A549 (cell line): ENCODE data around the gene ANP32E. TPM values are rescaled to one million over a fixed set of nuclear protein-coding genes. Genes with fewer than 3 reads are reported as not detected.

Source experiments
- ATAC-seq, 2 experiments: fragments of 200-7000 bp in 1 of 2; fragments of >200 bp in 1 of 2; cut with Nextera tagmentation in 1 of 2; cut with Tn5 transposase in 1 of 2; 3 replicates each; pipeline versions ENCODE4 v1.8.0 to v1.9.1; 2018 to 2020; ENCODE audit warnings: mild to moderate bottlenecking in 1 of 2, moderate library complexity in 1 of 2
- CTCF ChIA-PET: fragments of 300-600 bp; sonication (Branson Sonifier 250); formaldehyde crosslinking; extraction: SDS; loops from one replicate; lab custom pipeline; 2021; ENCODE audit warnings: antibody characterized with exemption, inconsistent platforms; lab: Yijun Ruan, JAX
- POLR2A ChIA-PET: fragments of 350-600 bp; formaldehyde crosslinking; extraction: SDS; loops from one replicate; lab custom pipeline; 2021; ENCODE audit warnings: antibody characterized with exemption, inconsistent platforms; lab: Yijun Ruan, JAX
- DNase-seq, 2 experiments: peaks; one replicate each; pipeline versions ENCODE4 v3.0.0 to v3.0.0-alpha.2; 2011 to 2016; ENCODE audit warnings: low read depth in 1 of 2, low spot score in 1 of 2
- FAIRE-seq: peaks from 2 replicates; lab custom pipeline; 2011; peaks lifted over from hg19 to GRCh38; lab: Jason Lieb, UNC
- H3K27ac ChIP-seq, 2 experiments: fragments of >200 bp; sonication (Bioruptor Twin); formaldehyde crosslinking; 3 replicates each; pipeline ENCODE4 v1.5.1; 2016 to 2017
- H3K4me1 ChIP-seq: fragments of >200 bp; sonication (Bioruptor Twin); formaldehyde crosslinking; 3 replicates; pipeline ENCODE4 v1.6.1; 2016
- H3K4me2 ChIP-seq: fragments of >200 bp; sonication (Bioruptor Twin); formaldehyde crosslinking; 3 replicates; pipeline ENCODE4 v1.6.1; 2016
- H3K4me3 ChIP-seq: fragments of >200 bp; sonication (Bioruptor Twin); formaldehyde crosslinking; 3 replicates; pipeline ENCODE4 v1.5.1; 2016
- H3K9me3 ChIP-seq: fragments of >200 bp; sonication (Bioruptor Twin); formaldehyde crosslinking; 3 replicates; pipeline ENCODE4 v1.6.1; 2016
- CBX8 ChIP-seq: fragments of 200-600 bp; sonication (generic); IDR thresholded peaks from 2 replicates; pipeline ENCODE4 v1.6.1; 2016
- CEBPB ChIP-seq, 2 experiments: fragments of >200 bp in 1 of 2; sonication (Bioruptor Twin) in 1 of 2; formaldehyde crosslinking in 1 of 2; IDR thresholded peaks; 2 replicates each; pipeline ENCODE4 v1.6.1; 2012 to 2016
- CHD2 ChIP-seq: fragments of 150-350 bp; IDR thresholded peaks from 2 replicates; pipeline ENCODE4 v1.6.1; 2014; ENCODE audit warnings: low read length; ENCODE audit not compliant: partially characterized antibody
- EHF ChIP-seq: fragments of 250-450 bp; sonication (Bioruptor Pico); IDR thresholded peaks from 2 replicates; pipeline ENCODE4 v1.5.0; 2020; ENCODE audit warnings: mild to moderate bottlenecking
- EHMT2 ChIP-seq: fragments of 200-600 bp; sonication (generic); IDR thresholded peaks from 2 replicates; pipeline ENCODE4 v1.6.1; 2016; ENCODE audit warnings: antibody characterized with exemption, low read depth, mild to moderate bottlenecking, moderate library complexity
- ELK1 ChIP-seq: fragments of 150-350 bp; IDR thresholded peaks from 2 replicates; pipeline ENCODE4 v1.6.1; 2014; ENCODE audit warnings: low read depth, mild to moderate bottlenecking, low read length
- EP300 ChIP-seq, 2 experiments: fragments of >200 bp; sonication (Bioruptor Twin); formaldehyde crosslinking; IDR thresholded peaks; 2 replicates in 1 of 2; 3 replicates in 1 of 2; pipeline ENCODE4 v1.6.1; 2016 to 2017
- ESRRA ChIP-seq: fragments of 150-350 bp; IDR thresholded peaks from 2 replicates; pipeline ENCODE4 v1.6.1; 2014; ENCODE audit warnings: mild to moderate bottlenecking, low read length, borderline replicate concordance
- FOXS1 ChIP-seq: fragments of 250-450 bp; sonication (Bioruptor Pico); IDR thresholded peaks from 2 replicates; pipeline ENCODE4 v1.5.0; 2020; ENCODE audit warnings: mild to moderate bottlenecking, moderate library complexity
- HOXB13 ChIP-seq: fragments of 250-450 bp; sonication (Bioruptor Pico); IDR thresholded peaks from 2 replicates; pipeline ENCODE4 v1.5.0; 2020; ENCODE audit warnings: low read depth, mild to moderate bottlenecking, moderate library complexity
- JUNB ChIP-seq: fragments of >200 bp; sonication (Bioruptor Twin); formaldehyde crosslinking; IDR thresholded peaks from 2 replicates; pipeline ENCODE4 v1.6.1; 2016
- KDM5A ChIP-seq: fragments of 200-600 bp; sonication (generic); IDR thresholded peaks from 2 replicates; pipeline ENCODE4 v1.6.1; 2016; ENCODE audit warnings: antibody characterized with exemption, mild to moderate bottlenecking
- MAX ChIP-seq: IDR thresholded peaks from 2 replicates; pipeline ENCODE4 v1.6.1; 2012
- MYC ChIP-seq: IDR thresholded peaks from 2 replicates; pipeline ENCODE4 v1.6.1; 2012; ENCODE audit warnings: mild to moderate bottlenecking, inconsistent platforms, low read length, improper control_type of control experiment, borderline replicate concordance
- NFE2L2 ChIP-seq: fragments of 150-350 bp; conservative IDR thresholded peaks from 2 replicates; pipeline ENCODE4 v1.6.1; 2014; ENCODE audit warnings: low read length
- NPAS2 ChIP-seq: fragments of 250-450 bp; sonication (Bioruptor Pico); IDR thresholded peaks from 2 replicates; pipeline ENCODE4 v1.8.0; 2022; ENCODE audit warnings: mild to moderate bottlenecking, moderate library complexity, borderline replicate concordance
- NR3C1 ChIP-seq: fragments of >200 bp; sonication (Bioruptor Twin); formaldehyde crosslinking; IDR thresholded peaks from 3 replicates; pipeline ENCODE4 v1.6.1; 2017
- POLR2A ChIP-seq: IDR thresholded peaks from 2 replicates; pipeline ENCODE4 v1.6.1; 2012; ENCODE audit warnings: mild to moderate bottlenecking, low read length
- RAD21 ChIP-seq, 2 experiments: fragments of >200 bp in 1 of 2; sonication (Bioruptor Twin) in 1 of 2; formaldehyde crosslinking in 1 of 2; IDR thresholded peaks in 1 of 2; conservative IDR thresholded peaks in 1 of 2; 2 replicates in 1 of 2; 3 replicates in 1 of 2; pipeline ENCODE4 v1.6.1; 2012 to 2018; ENCODE audit warnings: inconsistent platforms in 1 of 2
- REST ChIP-seq: fragments of 200-600 bp; sonication (generic); IDR thresholded peaks from 2 replicates; pipeline ENCODE4 v1.6.1; 2016; ENCODE audit warnings: antibody characterized with exemption, mild to moderate bottlenecking, moderate library complexity
- RFX5 ChIP-seq: fragments of 450-650 bp; IDR thresholded peaks from 2 replicates; pipeline ENCODE4 v1.7.1; 2014; ENCODE audit warnings: antibody characterized with exemption, mild to moderate bottlenecking, moderate library complexity
- RNF2 ChIP-seq: fragments of 200-600 bp; sonication (generic); IDR thresholded peaks from 2 replicates; pipeline ENCODE4 v1.6.1; 2016; ENCODE audit warnings: low read depth, mild to moderate bottlenecking, antibody characterized with exemption, moderate library complexity, borderline replicate concordance
- SREBF2 ChIP-seq: fragments of 450-650 bp; IDR thresholded peaks from 2 replicates; pipeline ENCODE4 v1.6.1; 2014; ENCODE audit warnings: mild to moderate bottlenecking, moderate library complexity
- WGBS: methylation state at CpG from one replicate; pipeline ENCODE4 v1.1.6; 2017; ENCODE audit errors: missing lambda C conversion rate; 5-methylcytosine and 5-hydroxymethylcytosine counted together
- polyA plus RNA-seq, 4 experiments: library from polyadenylated mRNA; depleted of rRNA in 3 of 4; stranded (reverse); fragments of >200 nt; fragmentation: RNase III in 1 of 4; extraction: RNeasy Plus Mini Kit Qiagen cat#74134 plus additional on column Dnase treatment in 1 of 4; gene quantifications; 2 replicates in 3 of 4; 3 replicates in 1 of 4; pipeline ENCODE4 v1.2.3, GENCODE V29; 2011 to 2017

ANP32E gene
- polyA plus RNA-seq, 2 of the 4 experiments (the other 2 are of a cell fraction): 60.0 to 128 TPM

- Histone ChIP-seq H3K4me1 (no peaks in the 10 kb centered on the region), H3K4me3 (no peak overlapping the region), H3K9me3 (no peaks in the 10 kb centered on the region), H3K4me2 (no peak overlapping the region), H3K27ac (no peak overlapping the region)
- no peak for DNase-seq
- FAIRE-seq: no peak
- ChIA-PET CTCF (interaction anchor here (1.2 to 8.0 kb wide), 8 partner anchors 9 to 288 kb away, joined by 4 to 73 read pairs (median 5); no protein-coding TSS in a partner anchor), POLR2A (no interaction called here)
- TF ChIP-seq MYC (no peak), EP300 (IDR thresholded peaks at IDR 0.05) (no peak), NFE2L2 (no peak), ESRRA (no peak), REST (no peak), CHD2 (no peak), NPAS2 (CRISPR knock-in tag) (no peak), CEBPB (IDR thresholded peaks at IDR 0.05) (no peak), NR3C1 (no peak), RFX5 (no peak), JUNB (no peak), POLR2A (no peak), EHMT2 (no peak), FOXS1 (no peak)
- 88% methylated on average over 3 of the region's 3 CpGs for WGBS
- ATAC-seq: no peak
Observed at GRCh38 chr1:150176593-150176992, 59.3 kb downstream of the ANP32E start.

- 67% methylated on average over 7 of the region's 7 CpGs for WGBS
- TF ChIP-seq MAX (no peak), SREBF2 (no peak), KDM5A (no peak), ELK1 (no peak), EHF (no peak), FOXS1 (no peak), RNF2 (no peak), RAD21 (conservative IDR thresholded peaks at IDR 0.05 in 1 of 2, IDR thresholded peaks at IDR 0.05 in 1 of 2) (no peak), CBX8 (no peak), HOXB13 (CRISPR knock-in tag) (no peak)
- FAIRE-seq: no peak
Observed at GRCh38 chr1:150173141-150173585, 62.7 kb downstream of the ANP32E start.

More at GRCh38 chr1:150173141-150173585, 62.7 kb downstream of the ANP32E start:
- ChIA-PET CTCF (interaction anchor here (0.6 to 20.2 kb wide), 6 partner anchors 14 to 439 kb away, joined by 3 to 244 read pairs (median 40); no protein-coding TSS in a partner anchor), POLR2A (no interaction called here)
- Histone ChIP-seq H3K4me3 (no peak overlapping the region), H3K27ac (no peak overlapping the region), H3K4me2 (no peak overlapping the region), H3K4me1 (no peaks in the 10 kb centered on the region), H3K9me3 (no peaks in the 10 kb centered on the region)
- DNase-seq (no peak), ATAC-seq (no peak)
